ENCODE measurements around the gene TPPP2.

GRCh38 chr14:21078726-21079125 lies 48.7 kb downstream of the TPPP2 start:
- TF ChIP-seq CTCF (IDR thresholded peaks at IDR 0.05) (no peak), ZFX (IDR thresholded peaks at IDR 0.05; ENCODE audit: borderline replicate concordance) (no peak)
